Naive thymus-derived CD4-positive, alpha-beta T cell (primary cell): ENCODE data around the gene MEG3. TPM values are rescaled to one million over a fixed set of nuclear protein-coding genes. Genes with fewer than 3 reads are reported as not detected.

Experiments used
- ATAC-seq: fragments of 150-1000 bp; cut with Tn5 transposase; 2 replicates; pipeline ENCODE4 v1.10.0; 2021; ENCODE audit warnings: mild to moderate bottlenecking, moderate library complexity
- CTCF ChIA-PET: fragments of 350-600 bp; sonication (Branson Sonifier 250); formaldehyde crosslinking; loops from one replicate; lab custom pipeline; 2021; ENCODE audit warnings: antibody characterized with exemption; lab: Charles Lee
- POLR2A ChIA-PET: fragments of 350-600 bp; sonication (Branson Sonifier 250); formaldehyde crosslinking; loops from one replicate; lab custom pipeline; 2021; ENCODE audit warnings: antibody characterized with exemption, inconsistent platforms; lab: Charles Lee
- DNase-seq, 9 donors: peaks; one replicate each; pipeline versions ENCODE4 v3.0.0 to v3.0.0-alpha.2; 2020 to 2022; ENCODE audit warnings: mixed read lengths in 1 of 9
- H3K27ac ChIP-seq: one replicate; pipeline ENCODE4 v1.7.0; 2013; ENCODE audit warnings: mild to moderate bottlenecking, low read depth, low read length, moderate library complexity
- H3K27me3 ChIP-seq, 2 donors: one replicate each; pipeline ENCODE4 v1.7.0; 2013; ENCODE audit warnings: low read length in 2 of 2, mild to moderate bottlenecking in 2 of 2, moderate library complexity in 2 of 2; ENCODE audit not compliant: control insufficient read depth in 2 of 2, insufficient read depth in 2 of 2
- H3K36me3 ChIP-seq, 3 experiments: 1 replicate in 2 of 3; 2 replicates in 1 of 3; pipeline ENCODE4 v1.7.0; 2013; ENCODE audit warnings: low read length in 3 of 3, mild to moderate bottlenecking in 3 of 3, moderate library complexity in 1 of 3; ENCODE audit not compliant: insufficient read depth in 3 of 3, control insufficient read depth in 2 of 3
- H3K4me1 ChIP-seq, 2 donors: one replicate each; pipeline ENCODE4 v1.7.0; 2013; ENCODE audit warnings: low read length in 2 of 2, mild to moderate bottlenecking in 2 of 2, moderate library complexity in 1 of 2; ENCODE audit not compliant: control insufficient read depth in 2 of 2, insufficient read depth in 2 of 2
- H3K4me3 ChIP-seq: 2 replicates; pipeline ENCODE4 v1.7.0; 2013; ENCODE audit warnings: mild to moderate bottlenecking, low read length
- H3K9me3 ChIP-seq, 3 experiments: 1 replicate in 2 of 3; 2 replicates in 1 of 3; pipeline ENCODE4 v1.7.0; 2013; ENCODE audit warnings: low read length in 3 of 3; ENCODE audit not compliant: control insufficient read depth in 2 of 3
- H3K27ac Mint-ChIP-seq, 9 donors: one replicate each; pipeline ENCODE4 v1.8.0; 2020 to 2022; ENCODE audit warnings: mixed read lengths in 9 of 9, mild to moderate bottlenecking in 8 of 9, moderate library complexity in 5 of 9, inconsistent platforms in 2 of 9
- H3K27me3 Mint-ChIP-seq, 5 donors: one replicate each; pipeline ENCODE4 v1.8.0; 2021 to 2022; ENCODE audit warnings: mixed read lengths in 5 of 5, mild to moderate bottlenecking in 1 of 5
- H3K36me3 Mint-ChIP-seq, 5 donors: one replicate each; pipeline ENCODE4 v1.8.0; 2020 to 2022; ENCODE audit warnings: mixed read lengths in 5 of 5, mild to moderate bottlenecking in 3 of 5, inconsistent platforms in 1 of 5
- H3K4me1 Mint-ChIP-seq, 7 donors: one replicate each; pipeline ENCODE4 v1.8.0; 2020 to 2022; ENCODE audit warnings: mixed read lengths in 7 of 7, mild to moderate bottlenecking in 3 of 7, inconsistent platforms in 1 of 7
- H3K4me3 Mint-ChIP-seq, 10 donors: one replicate each; pipeline ENCODE4 v1.8.0; 2020 to 2022; ENCODE audit warnings: mild to moderate bottlenecking in 10 of 10, mixed read lengths in 10 of 10, moderate library complexity in 6 of 10, inconsistent platforms in 2 of 10
- H3K9me3 Mint-ChIP-seq, 11 donors: one replicate each; pipeline ENCODE4 v1.8.0; 2020 to 2022; ENCODE audit warnings: mixed read lengths in 11 of 11, mild to moderate bottlenecking in 4 of 11, inconsistent platforms in 1 of 11, moderate library complexity in 1 of 11
- intact Hi-C, 2 donors: fragments of 100-400 bp; cut with micrococcal nuclease; formaldehyde crosslinking; loops; one replicate each; pipeline ENCODE4 v1.15.1; 2023
- polyA plus RNA-seq, 2 donors: library from polyadenylated mRNA; unstranded; fragments of 300-500 nt; fragmentation: Illumina TruSeq; gene quantifications; one replicate each; pipeline ENCODE4 v1.2.3, GENCODE V29; 2021
- total RNA-seq, 6 experiments: library from RNA in 5 of 6; stranded (reverse) in 5 of 6; gene quantifications; 1 replicate in 5 of 6; 2 replicates in 1 of 6; pipeline ENCODE4 v1.2.3 and lab custom pipeline; 2021 to 2026

The MEG3 gene
- total and polyA plus RNA-seq, 7 experiments from 2014 or later: 0.80 to 2.4 TPM; not detected in 5

GRCh38 chr14:100835548-100836310 lies 9.8 kb downstream of the MEG3 start:
- Mint-ChIP-seq H3K27ac (no peak overlapping the region), H3K27me3 (peaks cover 0 to 31% (median 16%) of the 10 kb centered on the region in 5 donors), H3K4me3 (peak overlapping the region in 1 of 10 donors; percentile 45), H3K9me3 (peaks cover 0 to 2% (median 0%) of the 10 kb centered on the region in 11 donors), H3K36me3 (no peaks in the 10 kb centered on the region), H3K4me1 (no peaks in the 10 kb centered on the region)
- ChIA-PET CTCF (no interaction called here), POLR2A (no interaction called here)
- Histone ChIP-seq H3K36me3 (no peaks in the 10 kb centered on the region), H3K27me3 (no peaks in the 10 kb centered on the region), H3K9me3 (no peaks in the 10 kb centered on the region), H3K27ac (no peak overlapping the region), H3K4me3 (no peak overlapping the region), H3K4me1 (no peaks in the 10 kb centered on the region)
- DNase-seq (no peak), ATAC-seq (no peak)
- intact Hi-C loops: no loop called here

- Mint-ChIP-seq H3K27me3 (peaks cover 0 to 28% (median 14%) of the 10 kb centered on the region in 5 donors), H3K4me3 (no peak overlapping the region), H3K36me3 (no peaks in the 10 kb centered on the region)
Observed at GRCh38 chr14:100836311-100836805, 10.4 kb downstream of the MEG3 start.

GRCh38 chr14:100836941-100837804 lies 11.3 kb downstream of the MEG3 start:
- Mint-ChIP-seq H3K4me1 (no peaks in the 10 kb centered on the region), H3K9me3 (peaks cover 0 to 2% (median 0%) of the 10 kb centered on the region in 11 donors), H3K27ac (no peak overlapping the region), H3K27me3 (peaks cover 0 to 23% (median 7%) of the 10 kb centered on the region in 5 donors), H3K36me3 (no peaks in the 10 kb centered on the region), H3K4me3 (no peak overlapping the region)
- Histone ChIP-seq H3K27me3 (no peaks in the 10 kb centered on the region), H3K4me1 (no peaks in the 10 kb centered on the region), H3K27ac (no peak overlapping the region), H3K36me3 (no peaks in the 10 kb centered on the region), H3K4me3 (no peak overlapping the region), H3K9me3 (no peaks in the 10 kb centered on the region)
- CTCF ChIA-PET: interaction anchor here (0.6 kb wide), 1 partner anchor 1354 kb away, joined by 3 read pairs; no protein-coding TSS in a partner anchor
- no peak for ATAC-seq
- POLR2A ChIA-PET: no interaction called here
- no peak for DNase-seq
- intact Hi-C loops: no loop called here

More at GRCh38 chr14:100836311-100836805, 10.4 kb downstream of the MEG3 start:
- ChIA-PET POLR2A (no interaction called here), CTCF (no interaction called here)
- Histone ChIP-seq H3K36me3 (no peaks in the 10 kb centered on the region), H3K27ac (no peak overlapping the region), H3K9me3 (no peaks in the 10 kb centered on the region), H3K27me3 (no peaks in the 10 kb centered on the region), H3K4me1 (no peaks in the 10 kb centered on the region), H3K4me3 (no peak overlapping the region)
- Mint-ChIP-seq H3K4me1 (no peaks in the 10 kb centered on the region), H3K9me3 (peaks cover 0 to 2% (median 0%) of the 10 kb centered on the region in 11 donors), H3K27ac (no peak overlapping the region)
- DNase-seq: no peak
- no peak for ATAC-seq
- intact Hi-C loops: no loop called here

GRCh38 chr14:100837805-100838350 lies 12.0 kb downstream of the MEG3 start:
- Mint-ChIP-seq H3K27me3 (peaks cover 0 to 23% (median 7%) of the 10 kb centered on the region in 5 donors), H3K4me1 (peaks cover 0 to 5% (median 0%) of the 10 kb centered on the region in 7 donors), H3K9me3 (peaks cover 0 to 2% (median 0%) of the 10 kb centered on the region in 11 donors), H3K27ac (no peak overlapping the region), H3K36me3 (no peaks in the 10 kb centered on the region), H3K4me3 (no peak overlapping the region)
- ChIA-PET POLR2A (no interaction called here), CTCF (interaction anchor here (0.6 kb wide), 1 partner anchor 1353 kb away, joined by 3 read pairs; no protein-coding TSS in a partner anchor)
- ATAC-seq (no peak), DNase-seq (no peak)
- Histone ChIP-seq H3K9me3 (no peaks in the 10 kb centered on the region), H3K27ac (no peak overlapping the region), H3K27me3 (no peaks in the 10 kb centered on the region), H3K4me3 (no peak overlapping the region), H3K36me3 (no peaks in the 10 kb centered on the region), H3K4me1 (no peaks in the 10 kb centered on the region)
- intact Hi-C loops: no loop called here

GRCh38 chr14:100838493-100839314 lies 12.8 kb downstream of the MEG3 start:
- Histone ChIP-seq H3K4me3 (no peak overlapping the region), H3K9me3 (no peaks in the 10 kb centered on the region), H3K27me3 (no peaks in the 10 kb centered on the region), H3K27ac (no peak overlapping the region), H3K4me1 (no peaks in the 10 kb centered on the region), H3K36me3 (no peaks in the 10 kb centered on the region)
- Mint-ChIP-seq H3K27ac (no peak overlapping the region), H3K27me3 (peaks cover 0 to 23% (median 3%) of the 10 kb centered on the region in 5 donors), H3K4me3 (no peak overlapping the region), H3K9me3 (peaks cover 0 to 2% (median 0%) of the 10 kb centered on the region in 11 donors), H3K4me1 (peaks cover 0 to 5% (median 0%) of the 10 kb centered on the region in 7 donors), H3K36me3 (no peaks in the 10 kb centered on the region)
- POLR2A ChIA-PET: no interaction called here
- intact Hi-C loops: no loop called here
- no peak for DNase-seq
- no peak for ATAC-seq
- CTCF ChIA-PET: no interaction called here

GRCh38 chr14:100839315-100839585 lies 13.3 kb downstream of the MEG3 start:
- intact Hi-C loops: no loop called here
- Histone ChIP-seq H3K4me3 (no peak overlapping the region), H3K27me3 (no peaks in the 10 kb centered on the region), H3K36me3 (no peaks in the 10 kb centered on the region), H3K4me1 (no peaks in the 10 kb centered on the region), H3K27ac (no peak overlapping the region), H3K9me3 (no peaks in the 10 kb centered on the region)
- Mint-ChIP-seq H3K27me3 (peaks cover 0 to 23% (median 3%) of the 10 kb centered on the region in 5 donors), H3K4me3 (no peak overlapping the region), H3K27ac (no peak overlapping the region), H3K4me1 (peaks cover 0 to 5% (median 0%) of the 10 kb centered on the region in 7 donors), H3K36me3 (no peaks in the 10 kb centered on the region), H3K9me3 (peaks cover 0 to 2% (median 0%) of the 10 kb centered on the region in 11 donors)
- DNase-seq: no peak
- ATAC-seq: no peak
- ChIA-PET CTCF (no interaction called here), POLR2A (no interaction called here)
